HL-60 (cell line): ENCODE data around the gene CORO1C.

ENCODE experiments used
- CTCF ChIP-seq: IDR thresholded peaks from one replicate; pipeline ENCODE4 v1.5.1; 2011; ENCODE audit warnings: low read length, control low read depth, inconsistent platforms; ENCODE audit not compliant: insufficient read depth
- TF ChIP-seq, protein P1 (sequence below): IDR thresholded peaks from 2 replicates; pipeline ENCODE4 v1.6.1; 2012; ENCODE audit warnings: low read depth; ENCODE audit not compliant: insufficient replicate concordance

- no peak for TF ChIP-seq CTCF
- TF ChIP-seq, protein P1, sequence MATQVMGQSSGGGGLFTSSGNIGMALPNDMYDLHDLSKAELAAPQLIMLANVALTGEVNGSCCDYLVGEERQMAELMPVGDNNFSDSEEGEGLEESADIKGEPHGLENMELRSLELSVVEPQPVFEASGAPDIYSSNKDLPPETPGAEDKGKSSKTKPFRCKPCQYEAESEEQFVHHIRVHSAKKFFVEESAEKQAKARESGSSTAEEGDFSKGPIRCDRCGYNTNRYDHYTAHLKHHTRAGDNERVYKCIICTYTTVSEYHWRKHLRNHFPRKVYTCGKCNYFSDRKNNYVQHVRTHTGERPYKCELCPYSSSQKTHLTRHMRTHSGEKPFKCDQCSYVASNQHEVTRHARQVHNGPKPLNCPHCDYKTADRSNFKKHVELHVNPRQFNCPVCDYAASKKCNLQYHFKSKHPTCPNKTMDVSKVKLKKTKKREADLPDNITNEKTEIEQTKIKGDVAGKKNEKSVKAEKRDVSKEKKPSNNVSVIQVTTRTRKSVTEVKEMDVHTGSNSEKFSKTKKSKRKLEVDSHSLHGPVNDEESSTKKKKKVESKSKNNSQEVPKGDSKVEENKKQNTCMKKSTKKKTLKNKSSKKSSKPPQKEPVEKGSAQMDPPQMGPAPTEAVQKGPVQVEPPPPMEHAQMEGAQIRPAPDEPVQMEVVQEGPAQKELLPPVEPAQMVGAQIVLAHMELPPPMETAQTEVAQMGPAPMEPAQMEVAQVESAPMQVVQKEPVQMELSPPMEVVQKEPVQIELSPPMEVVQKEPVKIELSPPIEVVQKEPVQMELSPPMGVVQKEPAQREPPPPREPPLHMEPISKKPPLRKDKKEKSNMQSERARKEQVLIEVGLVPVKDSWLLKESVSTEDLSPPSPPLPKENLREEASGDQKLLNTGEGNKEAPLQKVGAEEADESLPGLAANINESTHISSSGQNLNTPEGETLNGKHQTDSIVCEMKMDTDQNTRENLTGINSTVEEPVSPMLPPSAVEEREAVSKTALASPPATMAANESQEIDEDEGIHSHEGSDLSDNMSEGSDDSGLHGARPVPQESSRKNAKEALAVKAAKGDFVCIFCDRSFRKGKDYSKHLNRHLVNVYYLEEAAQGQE: no peak
These were observed 88.2 kb downstream of the CORO1C start for GRCh38 chr12:108642899-108643654.
